ENCODE measurements around the gene CFDP1. TPM values are rescaled to one million over a fixed set of nuclear protein-coding genes. Genes with fewer than 3 reads are reported as not detected.
"Not testable (repeated sequence)": the region's sequence is repeated elsewhere in the genome, so short reads cannot be mapped to it uniquely, and the experiment has no call there.

CFDP1 gene
- total RNA-seq, 6 donors from 2014 or later: 36.8 to 185 (median 50.6) TPM

- TF ChIP-seq POLR2A (IDR thresholded peaks at IDR 0.05) (no peak), CTCF (IDR thresholded peaks at IDR 0.05) (no peak), POLR2AphosphoS5 (IDR thresholded peaks at IDR 0.05) (no peak), EP300 (IDR thresholded peaks at IDR 0.05) (no peak)
- Histone ChIP-seq H3K27ac (no peak overlapping the region), H3K4me3 (no peak overlapping the region), H3K36me3 (peaks cover 0 to 4% (median 1%) of the 10 kb centered on the region in 4 donors), H3K9me3 (no peaks in the 10 kb centered on the region), H3K4me1 (peaks cover 13 to 22% (median 17%) of the 10 kb centered on the region in 4 donors), H3K27me3 (no peaks in the 10 kb centered on the region)
- 90 to 93% methylated on average over 6 of the region's 6 CpGs for WGBS, 2 donors
- ATAC-seq (ENCODE audit: low FRiP score in 2 of 2) (no peak), DNase-seq (no peak)
Measured at GRCh38 chr16:75286389-75286788, 146.9 kb downstream of the CFDP1 start.

GRCh38 chr16:75282466-75283281 is 150.6 kb downstream of the CFDP1 start:
- no peak overlapping the region for H3K27ac ChIP-seq
- no peaks in the 10 kb centered on the region for H3K27me3 ChIP-seq
- no peak overlapping the region for H3K4me3 ChIP-seq
- ATAC-seq (ENCODE audit: low FRiP score in 2 of 2): no peak
- H3K9me3 ChIP-seq: no peaks in the 10 kb centered on the region
- no peaks in the 10 kb centered on the region for H3K36me3 ChIP-seq
- H3K4me1 ChIP-seq: peaks cover under 1 to 4% (median under 1%) of the 10 kb centered on the region in 4 donors
- no peak for TF ChIP-seq POLR2A (IDR thresholded peaks at IDR 0.05)
- TF ChIP-seq EP300 (IDR thresholded peaks at IDR 0.05): no peak
- TF ChIP-seq POLR2AphosphoS5 (IDR thresholded peaks at IDR 0.05): no peak
- no peak for TF ChIP-seq CTCF (IDR thresholded peaks at IDR 0.05)
- DNase-seq: no peak
- 92 to 94% methylated on average over 9 to 11 of the region's 11 CpGs for WGBS, 2 donors

- TF ChIP-seq CTCF (IDR thresholded peaks at IDR 0.05): no peak
- TF ChIP-seq POLR2A (IDR thresholded peaks at IDR 0.05): no peak
- TF ChIP-seq EP300 (IDR thresholded peaks at IDR 0.05): no peak
- no peak for TF ChIP-seq POLR2AphosphoS5 (IDR thresholded peaks at IDR 0.05)
- Histone ChIP-seq H3K27ac (no peak overlapping the region), H3K27me3 (no peaks in the 10 kb centered on the region), H3K4me1 (no peaks in the 10 kb centered on the region), H3K36me3 (no peaks in the 10 kb centered on the region), H3K4me3 (no peak overlapping the region), H3K9me3 (no peaks in the 10 kb centered on the region)
- DNase-seq: no peak
- no peak for ATAC-seq (ENCODE audit: low FRiP score in 2 of 2)
- WGBS, 2 donors: 90 to 92% methylated on average over 6 of the region's 6 CpGs
Measured at GRCh38 chr16:75281826-75282225, 151.5 kb downstream of the CFDP1 start.

GRCh38 chr16:75281009-75281408 is 152.3 kb downstream of the CFDP1 start:
- not testable (repeated sequence) for H3K27me3 ChIP-seq; H3K9me3 ChIP-seq; H3K36me3 ChIP-seq; H3K27ac ChIP-seq; ATAC-seq (ENCODE audit: low FRiP score in 2 of 2); H3K4me3 ChIP-seq; H3K4me1 ChIP-seq; DNase-seq
- WGBS, 2 donors: 90 to 97% methylated on average over 2 of the region's 2 CpGs

GRCh38 chr16:75280331-75280804 is 152.9 kb downstream of the CFDP1 start:
- no peaks in the 10 kb centered on the region for H3K9me3 ChIP-seq
- DNase-seq: no peak
- H3K36me3 ChIP-seq: no peaks in the 10 kb centered on the region
- H3K4me1 ChIP-seq: no peaks in the 10 kb centered on the region
- TF ChIP-seq POLR2A (IDR thresholded peaks at IDR 0.05): no peak
- TF ChIP-seq EP300 (IDR thresholded peaks at IDR 0.05): no peak
- TF ChIP-seq POLR2AphosphoS5 (IDR thresholded peaks at IDR 0.05): no peak
- no peak for TF ChIP-seq CTCF (IDR thresholded peaks at IDR 0.05)
- H3K27me3 ChIP-seq: no peaks in the 10 kb centered on the region
- no peak overlapping the region for H3K27ac ChIP-seq
- 72 to 73% methylated on average over 8 of the region's 8 CpGs for WGBS, 2 donors
- no peak overlapping the region for H3K4me3 ChIP-seq
- no peak for ATAC-seq (ENCODE audit: low FRiP score in 2 of 2)

Data from upper lobe of left lung (tissue), 6 donors.